ENCODE measurements around the gene SHROOM2.

- TF ChIP-seq RAD21 (IDR thresholded peaks at IDR 0.05; ENCODE audit: low read depth) (no peak), REST (IDR thresholded peaks at IDR 0.05; ENCODE audit: low read depth) (no peak), CEBPB (IDR thresholded peaks at IDR 0.05) (no peak), EP300 (IDR thresholded peaks at IDR 0.05; ENCODE audit: borderline replicate concordance) (no peak), NFIC (IDR thresholded peaks at IDR 0.05) (no peak), TCF12 (IDR thresholded peaks at IDR 0.05; ENCODE audit: low read depth) (no peak), TAF1 (IDR thresholded peaks at IDR 0.05; ENCODE audit: low read depth) (no peak), MAX (IDR thresholded peaks at IDR 0.05) (no peak)
These were observed 16.5 kb downstream of the SHROOM2 start for GRCh38 chrX:9802737-9803136.
